ENCODE data around the gene PMF1. TPM values are rescaled to one million over a fixed set of nuclear protein-coding genes. Genes with fewer than 3 reads are reported as not detected.

PMF1 gene
- total and polyA plus RNA-seq, 2 of the 13 experiments (the other 11 are each of a cell fraction or from before 2014, with no cell fraction given): 72.5 to 89.0 TPM

- in situ Hi-C loops (cut with HindIII; ENCODE audit: extremely low pct_ligation_motif_present, low pct_unique_long_range_greater_than_20kb): no loop called here
- ChIA-PET CTCF (ENCODE audit: low intra/inter-chr PET ratio, low total read pairs) (no interaction called here), POLR2A (interaction anchor here (1.2 kb wide), 1 partner anchor 26 kb away, joined by 4 read pairs; the partner anchor contains the start of gene PMF1)
- TF ChIP-seq CBX2 (IDR thresholded peaks at IDR 0.05; ENCODE audit: low read depth, low read length) (no peak), CBX2 (CRISPR knock-in tag; IDR thresholded peaks at IDR 0.05; ENCODE audit: low read depth) (no peak), ZNF674 (CRISPR knock-in tag; IDR thresholded peaks at IDR 0.05; ENCODE audit: low read depth) (no peak), ZBTB42 (CRISPR knock-in tag; IDR thresholded peaks at IDR 0.05) (no peak), ZNF644 (CRISPR knock-in tag; IDR thresholded peaks at IDR 0.05; ENCODE audit: low read depth) (no peak), CREB3 (CRISPR knock-in tag; IDR thresholded peaks at IDR 0.05) (no peak), SPEN (CRISPR knock-in tag; IDR thresholded peaks at IDR 0.05; ENCODE audit: low read depth) (no peak), CREB1 (IDR thresholded peaks at IDR 0.05) (no peak), CREB1 (CRISPR knock-in tag; IDR thresholded peaks at IDR 0.05) (no peak), HNF1B (CRISPR knock-in tag; IDR thresholded peaks at IDR 0.05) (no peak)
- Histone ChIP-seq H2AFZ (ENCODE audit: low read length) (no peak overlapping the region), H3K79me2 (ENCODE audit: insufficient read depth, low read length) (no peaks in the 10 kb centered on the region), H3K4me1 (ENCODE audit: insufficient read depth, low read length) (no peaks in the 10 kb centered on the region), H3K9ac (ENCODE audit: insufficient read depth, low read depth, low read length) (no peak overlapping the region), H3K4me3 (replicated peaks in 1 of 3; ENCODE audit: insufficient read depth in 1 of 3, low read depth in 2 of 3, low read length in 3 of 3) (no peak overlapping the region), H3K4me2 (ENCODE audit: low read depth, low read length) (no peak overlapping the region), H4K20me1 (ENCODE audit: insufficient read depth, low read length) (no peaks in the 10 kb centered on the region), H3K36me3 (replicated peaks in 1 of 2; ENCODE audit: control insufficient read depth in 1 of 2, insufficient read depth in 2 of 2, low read length in 2 of 2) (peaks cover 19 to 49% of the 10 kb centered on the region in 2 experiments), H3K27ac (ENCODE audit: extremely low read length, insufficient read depth, low read length) (no peak overlapping the region), H3K9me3 (ENCODE audit: low read length) (no peaks in the 10 kb centered on the region), H3K27me3 (ENCODE audit: control insufficient read depth in 1 of 2, insufficient read depth in 2 of 2, low read length in 2 of 2) (no peaks in the 10 kb centered on the region)
- no peak for DNase-seq (ENCODE audit: low spot score)
- intact Hi-C loops (cut with micrococcal nuclease; ENCODE audit: unreplicated experiment): no loop called here
- 96% methylated on average over 5 of the region's 5 CpGs for WGBS (ENCODE audit: low lambda C conversion rate)
- no peak for FAIRE-seq
- no peak for ATAC-seq
- no TSS peak for BruUV-seq (replicated peaks)
These were observed 25.4 kb downstream of the PMF1 start for GRCh38 chr1:156238248-156238647.

Data from HepG2 (cell line).